HG03575 (cell line): ENCODE results near the gene ITFG1.
"Not testable (repeated sequence)": the region's sequence is repeated elsewhere in the genome, so short reads cannot be mapped to it uniquely, and the experiment has no call there.

Source experiments
- ATAC-seq: cut with Tn5 transposase; IDR thresholded peaks from one replicate; pipeline ENCODE4 v1.9.1; 2021; ENCODE audit not compliant: unreplicated experiment, insufficient number of reproducible peaks, low FRiP score; ENCODE audit errors: extremely low read depth

ITFG1 gene

DNA sequence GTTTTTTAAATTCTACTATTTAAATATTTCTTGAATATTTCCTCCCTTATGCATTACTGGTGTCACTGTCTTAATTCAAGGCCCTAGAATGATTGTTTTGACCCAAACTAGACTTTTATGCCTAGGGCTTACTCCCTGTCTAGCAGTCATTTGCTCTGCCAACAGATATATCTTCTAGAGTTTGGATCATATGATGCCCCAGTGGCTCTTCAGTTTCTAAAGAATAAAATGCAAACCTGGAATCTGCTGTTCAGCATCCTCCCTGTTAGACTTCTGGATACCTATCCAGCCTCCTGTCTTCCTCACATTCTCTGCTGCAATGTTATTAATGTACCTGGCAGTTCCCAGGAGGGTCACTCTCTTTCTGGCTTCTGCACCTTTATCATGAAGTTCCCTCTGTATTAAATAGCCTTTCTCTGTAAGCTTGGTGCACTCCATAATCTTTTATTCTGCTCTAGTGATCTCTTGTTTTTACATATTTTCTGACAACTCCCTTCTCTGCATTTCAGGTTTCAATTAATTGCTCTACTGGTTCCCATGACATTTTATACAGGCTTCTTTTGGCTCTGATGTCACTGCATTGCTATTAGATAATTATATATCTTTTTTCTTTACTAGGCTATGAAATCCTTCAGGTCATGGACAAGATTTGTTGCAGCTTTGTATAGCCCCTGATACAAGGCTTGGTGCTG is 15.9 kb upstream of the ITFG1 start:
- no peak for ATAC-seq

DNA sequence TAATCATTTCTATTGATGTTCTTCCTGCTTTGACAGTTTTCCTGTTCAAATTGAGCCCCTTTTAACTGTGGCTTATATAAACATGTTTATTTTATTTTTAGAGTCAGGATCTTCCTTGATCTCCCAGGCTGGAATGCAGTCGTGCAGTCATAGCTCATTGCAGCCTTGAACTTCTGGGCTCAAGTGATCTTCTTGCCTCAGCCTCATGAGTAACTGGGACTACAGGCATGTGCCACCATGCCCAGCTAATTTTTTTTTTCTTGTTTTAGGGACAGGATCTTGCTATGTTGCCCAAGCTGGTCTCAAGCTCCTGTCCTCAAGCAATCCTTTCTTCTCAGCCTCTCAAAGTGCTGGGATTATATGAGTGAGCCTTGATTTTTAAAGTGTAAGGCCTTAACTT is 14.9 kb upstream of the ITFG1 start:
- no peak for ATAC-seq

DNA sequence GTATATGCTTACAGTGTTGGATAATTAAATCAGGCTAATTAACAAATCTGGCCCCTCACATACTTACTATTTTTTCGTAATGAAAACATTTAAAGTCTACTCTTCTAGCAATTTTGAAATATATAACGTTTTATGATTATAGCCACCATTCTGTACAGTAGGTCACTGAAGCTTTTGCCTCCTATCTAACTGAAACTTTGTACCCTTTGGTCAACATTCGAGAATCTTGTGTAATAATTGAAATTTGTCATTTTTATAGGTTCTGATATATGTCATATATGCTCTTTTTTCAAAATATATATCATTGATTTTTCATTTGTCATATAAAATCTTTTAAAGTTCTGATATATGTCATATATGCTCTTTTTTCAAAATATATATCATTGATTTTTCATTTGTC is 12.9 kb upstream of the ITFG1 start:
- ATAC-seq: no peak

DNA sequence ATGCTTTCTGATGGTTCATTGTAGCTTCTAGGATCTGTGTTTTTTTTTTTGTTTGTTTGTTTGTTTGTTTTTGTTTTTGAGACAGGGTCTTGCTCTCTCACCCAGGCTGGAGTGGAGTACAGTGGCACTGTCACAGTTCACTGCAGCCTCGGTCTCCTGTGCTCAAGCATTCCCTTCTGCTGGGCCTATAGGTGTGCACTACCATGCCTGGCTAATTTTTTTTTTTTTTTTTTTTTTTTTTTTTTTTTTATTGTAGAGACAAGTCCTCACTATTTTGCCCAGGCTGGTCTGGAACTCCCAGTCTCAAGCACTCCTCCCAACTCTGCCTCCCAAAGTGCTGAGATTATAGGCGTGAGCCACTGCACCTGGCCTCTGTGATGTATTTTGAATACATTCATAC is 12.1 kb upstream of the ITFG1 start:
- not testable (repeated sequence) for ATAC-seq

DNA sequence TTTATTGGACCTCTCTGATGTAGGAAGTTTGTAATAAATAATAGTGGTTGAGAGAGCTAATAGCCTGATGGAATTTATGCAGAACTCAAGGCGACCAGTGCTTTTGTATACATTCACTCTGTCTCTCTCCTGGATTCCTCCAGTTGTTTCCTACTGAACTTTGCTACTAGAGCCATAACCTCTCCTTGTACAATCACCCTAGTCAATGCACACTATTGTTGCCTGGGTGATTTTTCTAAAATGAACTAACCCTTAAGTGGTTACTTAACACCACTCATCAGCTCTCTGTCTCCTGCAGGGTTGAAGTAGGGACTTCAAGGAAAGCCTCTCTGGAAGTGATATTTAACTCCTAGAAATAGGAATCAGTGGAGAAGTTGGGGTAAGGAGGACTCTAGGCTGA is 9.9 kb upstream of the ITFG1 start:
- no peak for ATAC-seq

DNA sequence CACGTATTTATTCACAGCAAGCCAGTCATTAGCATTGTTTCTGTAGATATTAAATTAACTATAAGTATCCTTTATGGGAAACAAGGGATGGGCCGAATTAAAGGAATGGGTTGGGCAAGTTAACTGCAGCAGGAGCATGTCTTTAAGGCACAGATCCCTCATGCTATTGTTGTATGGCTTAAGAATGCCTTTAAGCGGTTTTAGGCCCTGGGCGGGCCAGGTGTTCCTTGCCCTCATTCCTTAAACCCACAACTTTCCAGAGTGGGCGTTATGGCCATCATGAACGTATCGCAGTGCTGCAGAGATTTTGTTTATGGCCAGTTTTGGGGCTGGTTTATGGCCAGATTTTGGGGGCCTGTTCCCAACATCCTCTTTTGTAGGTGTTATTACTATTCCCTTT is 9.3 kb upstream of the ITFG1 start:
- ATAC-seq: no peak

DNA sequence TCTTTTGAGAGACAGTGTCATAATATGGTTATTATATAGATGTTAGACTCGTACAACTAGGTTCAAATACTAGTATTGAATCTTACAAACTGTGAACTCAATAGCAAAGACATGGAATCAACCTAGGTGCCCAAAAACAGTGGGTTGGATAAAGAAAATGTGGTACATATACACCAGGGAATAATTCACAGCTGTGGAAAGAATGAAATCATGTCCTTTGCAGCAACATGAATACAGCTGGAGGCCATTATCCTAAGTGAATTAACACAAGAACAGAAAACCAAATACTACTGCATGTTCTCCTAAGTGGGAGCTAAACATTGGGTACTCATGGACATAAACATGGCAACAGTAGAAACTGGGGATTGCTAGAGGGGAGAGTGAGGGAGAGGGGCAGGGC is 8.4 kb upstream of the ITFG1 start:
- no peak for ATAC-seq

DNA sequence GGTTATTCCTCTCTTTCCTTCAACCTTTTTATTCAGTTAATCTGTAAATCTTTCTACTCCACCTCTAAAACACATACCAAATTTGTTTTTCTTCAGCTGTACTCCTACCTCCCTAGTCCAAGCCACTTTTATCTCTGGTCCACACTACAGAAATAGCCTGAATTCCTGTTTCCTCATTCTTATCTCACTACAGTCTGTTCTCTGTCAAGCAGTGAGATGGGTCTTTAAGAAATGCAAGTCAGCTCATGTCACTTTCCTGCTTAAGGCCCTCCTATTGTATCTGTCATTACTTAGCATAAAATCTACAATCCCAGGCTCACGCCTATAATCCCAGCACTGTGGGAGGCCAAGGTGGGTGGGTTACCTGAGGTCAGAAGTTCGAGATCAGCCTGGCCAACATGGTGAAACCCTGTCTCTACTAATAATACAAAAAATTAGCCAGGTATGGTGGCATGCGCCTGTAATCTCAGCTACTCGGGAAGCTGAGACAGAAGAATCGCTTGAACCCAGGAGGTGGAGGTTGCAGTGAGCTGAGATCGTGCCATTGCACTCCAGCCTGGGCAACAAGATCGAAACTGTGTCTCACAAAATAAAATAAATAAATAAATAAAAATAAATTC is 7.3 kb upstream of the ITFG1 start:
- not testable (repeated sequence) for ATAC-seq

DNA sequence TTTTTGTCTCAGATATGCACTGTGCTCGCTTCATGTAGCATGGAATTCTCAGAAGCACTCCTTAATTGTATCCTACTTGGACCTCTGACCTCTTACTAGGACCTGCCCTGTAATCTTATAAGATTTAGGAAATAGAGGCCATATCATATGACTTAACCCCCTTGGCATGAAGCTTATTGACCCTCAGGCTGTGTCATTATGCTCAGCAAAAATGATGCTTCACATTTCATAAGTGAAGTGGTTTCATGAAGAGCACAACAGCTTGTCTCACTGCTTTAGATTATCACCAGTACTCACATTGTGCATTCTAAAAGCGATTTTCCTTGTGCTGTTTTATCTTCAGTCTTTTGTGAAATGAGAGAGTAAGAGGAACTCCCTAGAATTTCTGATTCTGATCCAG is 6.6 kb upstream of the ITFG1 start:
- no peak for ATAC-seq

DNA sequence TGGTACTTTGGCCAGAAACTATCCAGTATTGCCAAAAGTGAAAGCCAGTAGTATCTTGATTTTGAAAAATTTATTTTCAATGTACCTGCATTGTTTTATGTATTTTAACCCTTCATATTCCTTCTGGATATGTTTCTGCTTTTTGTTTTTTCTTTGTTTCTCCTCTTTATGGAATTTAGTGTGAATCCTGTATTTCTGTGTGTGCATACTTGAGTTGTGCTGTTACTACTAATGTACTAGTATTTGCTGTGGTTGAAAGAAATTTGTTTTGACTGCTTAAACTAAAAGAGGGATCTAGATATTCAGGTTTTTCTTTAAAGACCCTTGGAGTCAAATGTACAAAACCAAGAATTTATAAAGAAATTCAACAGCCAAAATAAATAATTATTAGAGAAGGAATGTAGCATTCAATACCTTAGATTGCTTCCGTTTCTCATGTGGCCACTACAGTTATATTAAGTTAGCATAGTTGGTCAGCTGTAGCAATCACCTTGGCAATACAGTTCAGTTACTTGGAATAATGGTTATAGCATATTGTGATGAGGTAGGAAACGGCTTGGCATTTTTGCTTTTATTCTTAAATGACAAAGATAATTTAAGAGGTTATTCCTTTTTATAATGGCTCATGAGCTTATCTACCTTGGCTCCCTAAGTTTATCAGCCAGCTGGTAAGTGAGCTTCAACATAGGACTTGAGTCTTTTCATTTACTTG is 5.2 kb upstream of the ITFG1 start:
- no peak for ATAC-seq

DNA sequence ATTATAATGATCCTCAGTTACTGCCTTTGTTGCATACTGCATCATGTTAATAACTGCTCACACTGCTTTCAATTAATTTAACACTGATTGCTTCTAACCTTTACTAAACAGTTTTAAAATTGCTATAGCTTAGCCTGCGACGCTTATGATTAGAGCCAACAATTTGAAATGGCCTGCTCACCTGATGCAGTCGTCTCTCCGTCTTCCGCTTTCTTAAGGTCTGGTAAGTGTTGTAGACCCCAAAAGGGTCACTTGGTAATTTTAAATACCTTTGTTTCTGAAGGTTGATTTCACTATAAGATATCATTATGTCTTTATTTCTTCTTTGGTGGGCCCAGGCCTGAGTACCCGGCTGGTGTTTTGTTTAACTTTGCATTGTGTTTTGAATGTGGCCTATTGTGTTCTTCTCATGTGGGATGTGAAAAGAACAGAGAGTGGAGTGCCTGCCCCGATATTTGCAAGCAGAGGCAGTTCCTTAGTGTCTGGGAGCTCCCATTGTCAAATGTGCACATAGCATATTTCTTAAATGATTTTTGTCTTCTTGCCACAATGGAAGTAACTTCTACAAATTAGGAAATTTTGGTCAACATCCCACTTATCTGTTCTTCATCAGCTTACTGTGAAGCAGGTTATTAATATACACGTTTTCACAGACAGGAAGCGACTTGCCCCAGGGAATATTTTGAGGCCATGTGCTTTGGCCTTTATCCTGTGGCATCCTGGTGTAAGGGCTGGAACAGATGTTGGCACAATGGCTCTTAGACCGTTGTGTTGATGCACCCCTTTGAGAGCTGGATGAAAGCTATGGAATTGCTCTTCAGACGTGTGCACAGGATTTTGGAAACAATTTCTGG is 3.1 kb upstream of the ITFG1 start:
- ATAC-seq: no peak

DNA sequence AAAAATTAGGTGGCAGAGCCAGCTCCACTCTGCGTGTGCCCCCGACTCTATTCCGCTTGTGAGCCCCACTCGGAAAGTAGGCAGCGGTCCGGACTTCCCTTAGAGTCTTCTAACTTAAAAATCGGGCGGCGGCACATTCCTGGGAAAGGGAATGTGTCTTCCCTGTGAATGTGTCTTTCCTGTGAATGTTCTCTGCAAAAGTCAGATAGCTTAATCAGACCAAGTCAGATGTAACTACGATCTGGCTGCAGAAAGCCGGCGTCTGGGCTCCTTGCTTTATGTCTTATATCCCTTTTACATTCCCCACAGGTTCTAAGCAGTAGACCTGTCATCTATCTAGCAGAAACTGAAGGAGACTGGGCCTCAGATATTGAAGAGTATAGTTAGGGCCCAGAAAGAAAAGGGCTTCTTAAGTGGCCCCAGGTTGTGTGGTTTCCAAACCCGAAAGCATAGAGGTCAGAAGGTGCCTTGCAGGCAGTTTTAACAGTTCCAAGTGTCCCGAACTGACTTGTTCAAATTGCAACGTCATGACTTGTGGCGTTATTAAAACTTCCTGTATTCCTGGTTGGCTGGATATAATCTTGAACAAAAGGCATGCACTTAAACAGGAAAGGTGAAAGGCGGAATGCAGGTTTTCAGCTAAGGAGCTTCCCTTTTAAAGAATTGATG is 869 bp upstream of the ITFG1 start:
- peak; percentile 4 for ATAC-seq

DNA sequence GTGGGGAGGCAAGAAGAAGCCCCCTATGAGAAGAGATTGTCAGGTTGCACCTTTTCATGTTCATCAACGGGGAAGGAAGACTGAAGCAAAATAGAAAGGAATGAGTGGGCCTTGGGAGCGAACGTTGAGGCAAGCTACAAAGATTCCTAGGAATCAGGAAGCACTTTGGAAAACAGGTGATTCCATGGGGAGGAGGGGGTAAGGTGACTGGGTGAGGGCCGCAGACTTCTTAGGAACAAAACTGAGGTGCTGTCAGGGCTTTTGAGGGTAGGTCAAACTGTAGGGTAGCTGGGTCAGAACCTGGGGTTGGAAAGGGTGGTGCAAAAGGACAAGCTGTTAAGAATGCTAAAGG is 528 bp downstream of the ITFG1 start:
- no peak for ATAC-seq

DNA sequence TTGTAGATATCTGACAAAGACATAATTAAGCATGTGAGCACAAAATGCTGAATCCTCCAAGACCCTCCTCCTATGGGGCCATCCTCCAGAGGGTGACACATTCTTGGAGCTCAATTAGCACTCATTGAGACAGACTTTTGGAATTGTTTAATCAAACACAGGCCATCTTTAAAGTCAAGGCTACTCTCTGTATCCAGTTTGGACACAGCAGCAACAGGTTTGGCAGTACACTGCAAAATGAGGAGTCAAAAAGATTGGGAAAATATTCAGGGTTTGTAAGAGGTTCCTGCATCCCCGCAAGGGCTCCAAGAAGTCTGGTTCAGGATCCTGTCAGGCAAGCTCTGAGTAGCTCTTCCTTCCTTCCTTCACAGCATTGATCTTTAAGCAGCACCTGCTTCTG is 1.3 kb downstream of the ITFG1 start:
- ATAC-seq: no peak

DNA sequence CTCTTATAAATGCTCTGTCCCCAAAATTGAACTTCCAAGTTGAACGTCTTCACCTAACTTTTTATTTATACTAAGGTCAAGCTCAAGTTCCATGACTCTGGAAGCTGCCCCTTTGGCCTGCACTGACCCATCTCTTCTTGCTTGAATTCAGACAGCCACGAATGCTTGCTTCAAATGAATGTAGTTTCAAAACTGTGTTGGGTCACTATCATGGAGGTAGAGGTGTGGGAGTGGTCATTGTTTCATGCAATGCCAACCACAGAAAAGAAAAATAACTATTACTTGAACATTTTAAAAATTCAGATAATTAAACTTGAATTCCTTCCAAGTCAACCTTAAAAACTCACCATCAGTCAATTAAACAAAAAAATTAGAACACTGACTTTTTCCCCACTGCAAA is 2.5 kb downstream of the ITFG1 start:
- no peak for ATAC-seq

DNA sequence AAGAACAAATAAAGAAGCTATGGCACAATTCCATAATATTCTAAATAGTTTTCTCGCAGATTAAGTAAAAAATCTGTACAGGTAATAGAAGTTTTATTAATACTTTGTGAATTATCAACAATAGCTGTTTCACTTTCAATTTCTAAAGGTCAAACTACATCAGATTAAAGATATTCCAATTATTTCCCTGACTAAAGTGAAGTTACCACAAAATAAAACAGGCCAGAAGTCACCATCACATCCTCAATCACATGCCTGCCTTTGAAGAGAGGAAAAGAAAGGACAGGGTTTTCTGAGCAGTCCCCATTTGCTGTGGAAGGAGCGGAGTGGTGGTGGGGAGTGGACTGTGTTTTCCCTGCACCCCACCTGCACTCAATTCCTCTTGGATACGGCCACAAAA is 11.1 kb downstream of the ITFG1 start:
- ATAC-seq: no peak

DNA sequence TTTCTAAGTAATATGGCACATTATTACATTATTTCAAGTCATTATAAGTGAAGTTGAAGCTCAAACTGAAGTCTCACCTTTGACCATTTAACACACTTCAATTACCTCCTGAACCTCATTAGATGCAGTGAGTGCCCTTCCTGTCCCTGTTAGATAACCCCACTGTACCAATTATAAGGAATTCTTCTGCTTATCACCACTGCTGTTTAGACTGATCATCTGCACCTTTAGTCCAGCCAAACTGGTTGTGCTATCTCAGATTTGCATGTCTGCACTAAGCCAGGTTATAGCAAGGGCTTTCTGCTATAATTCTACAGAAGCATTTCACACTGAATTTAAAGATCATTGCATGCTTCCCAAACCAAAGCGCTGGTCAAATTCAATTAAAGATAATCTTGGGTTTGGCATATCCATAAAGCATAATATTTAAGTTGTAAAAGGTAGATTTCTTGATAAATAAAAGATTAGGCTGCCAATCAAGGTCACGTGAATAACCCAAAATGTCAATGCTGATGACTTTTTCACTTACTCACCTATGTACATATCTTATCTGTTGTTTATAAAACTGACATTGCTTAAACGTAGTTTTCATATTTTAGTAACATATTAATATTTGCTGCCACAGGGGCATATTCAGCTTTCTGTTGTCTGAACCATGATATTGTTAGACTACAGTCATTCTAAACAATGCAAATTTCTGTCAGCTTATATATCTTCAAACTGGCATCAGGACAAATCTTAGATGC is 11.9 kb downstream of the ITFG1 start:
- no peak for ATAC-seq

DNA sequence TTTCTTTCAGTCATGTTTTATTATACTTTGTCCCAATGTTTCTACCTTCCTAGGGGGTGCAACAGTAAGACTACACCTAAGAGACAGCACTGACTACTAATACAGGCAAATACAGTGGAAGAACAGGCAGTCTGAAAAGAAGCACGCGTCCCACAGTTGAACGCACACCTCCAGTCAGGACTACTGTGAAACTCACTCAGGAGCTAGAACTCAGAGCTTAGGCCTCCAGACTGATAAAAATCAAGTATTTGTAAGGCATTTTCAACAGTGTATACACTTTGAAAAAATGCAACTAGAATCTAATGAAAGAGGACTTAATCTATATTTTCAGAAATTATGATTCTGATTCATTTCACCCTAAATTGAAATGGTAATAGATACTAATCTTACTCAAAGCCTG is 14.4 kb downstream of the ITFG1 start:
- no peak for ATAC-seq

DNA sequence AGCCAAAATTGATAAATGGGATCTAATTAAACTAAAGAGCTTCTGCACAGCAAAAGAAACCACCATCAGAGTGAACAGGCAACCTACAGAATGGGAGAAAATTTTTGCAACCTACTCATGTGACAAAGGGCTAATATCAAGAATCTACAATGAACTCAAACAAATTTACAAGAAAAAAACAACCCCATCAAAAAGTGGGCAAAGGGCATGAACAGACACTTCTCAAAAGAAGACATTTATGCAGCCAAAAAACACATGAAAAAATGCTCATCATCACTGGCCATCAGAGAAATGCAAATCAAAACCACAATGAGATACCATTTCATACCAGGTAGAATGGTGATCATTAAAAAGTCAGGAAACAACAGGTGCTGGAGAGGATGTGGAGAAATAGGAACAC is 18.0 kb downstream of the ITFG1 start:
- ATAC-seq: not testable (repeated sequence)
